Stimulated activated CD8-positive, alpha-beta memory T cell treated with anti-CD3 and anti-CD28 coated beads, Interleukin-4, amount 100 ng/mL, for 4 hours (primary cell): ENCODE data around the gene KCNH2.
A peak's percentile ranks its signal among the peaks of the same experiment; 100 is the strongest.

Experiments used
- DNase-seq, 2 donors: peaks; one replicate each; pipeline ENCODE4 v3.0.0-alpha.2; 2020; ENCODE audit warnings: low read depth in 2 of 2, low spot score in 1 of 2

KCNH2 gene

DNA sequence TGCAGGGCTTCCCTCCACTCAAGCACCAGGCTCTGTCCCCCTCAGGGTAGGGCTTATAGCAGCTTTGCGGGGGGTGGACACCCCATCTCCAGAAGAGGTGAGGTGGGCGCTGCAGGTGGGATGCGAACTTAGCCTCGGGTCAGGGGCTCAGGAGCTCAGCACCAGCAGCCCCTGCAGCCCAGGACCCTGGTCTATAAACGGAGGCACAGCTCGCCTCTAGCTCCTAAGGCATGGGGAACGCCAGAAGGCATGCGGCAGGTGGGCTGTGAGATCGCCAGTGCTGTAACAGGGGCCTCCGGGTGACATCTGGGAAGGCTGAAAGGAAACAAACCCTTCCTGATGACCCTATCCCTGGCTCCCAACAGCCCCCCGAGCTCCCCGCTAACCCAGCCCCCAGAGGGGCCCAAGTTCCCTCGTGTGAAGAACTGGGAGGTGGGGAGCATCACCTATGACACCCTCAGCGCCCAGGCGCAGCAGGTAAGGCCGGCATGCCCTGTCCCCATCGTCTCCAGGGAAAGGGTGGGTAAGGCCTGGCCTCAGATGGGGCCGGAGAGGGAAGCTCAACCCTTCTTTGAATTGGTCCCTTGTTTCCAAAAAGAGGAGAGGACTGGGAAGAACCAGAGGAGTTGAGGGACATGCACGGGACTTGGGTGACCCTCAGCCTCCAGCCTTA lies 16.9 kb upstream of the KCNH2 start:
- DNase-seq: no peak

DNA sequence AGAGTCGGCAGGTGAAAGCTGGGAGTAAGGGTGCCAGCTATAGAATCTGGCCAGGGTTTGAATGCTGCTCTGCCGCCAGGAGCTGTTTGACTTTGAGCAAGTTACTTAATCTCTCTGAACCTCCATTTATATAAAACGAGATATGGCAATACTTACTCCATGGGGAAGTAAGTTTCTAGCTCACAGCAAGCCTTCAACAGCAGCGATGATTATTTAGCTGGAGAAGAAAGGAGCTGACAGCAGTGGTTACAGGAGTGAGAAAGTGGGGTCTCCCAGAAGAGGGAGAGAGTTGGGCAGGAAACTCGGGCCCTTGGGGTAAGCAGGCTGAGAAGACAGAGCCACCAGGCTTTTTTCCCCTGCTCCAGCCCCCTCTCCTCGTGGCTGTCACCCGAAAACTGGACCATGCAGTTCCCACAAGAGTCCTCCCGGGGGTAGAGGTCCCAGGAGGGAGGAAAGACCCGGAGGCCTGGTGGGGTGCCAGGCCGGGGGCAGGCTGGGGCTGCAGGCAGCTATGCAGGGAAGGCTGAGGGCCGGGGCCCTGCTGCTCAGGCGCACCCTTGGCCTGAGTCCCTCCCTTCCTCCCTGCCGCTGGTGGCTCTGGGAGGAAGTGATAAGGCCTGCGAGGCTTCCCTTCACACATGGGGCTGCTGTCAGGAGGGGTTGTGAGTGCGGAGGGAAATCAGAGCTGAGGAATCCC lies 16.2 kb upstream of the KCNH2 start:
- DNase-seq: no peak

DNA sequence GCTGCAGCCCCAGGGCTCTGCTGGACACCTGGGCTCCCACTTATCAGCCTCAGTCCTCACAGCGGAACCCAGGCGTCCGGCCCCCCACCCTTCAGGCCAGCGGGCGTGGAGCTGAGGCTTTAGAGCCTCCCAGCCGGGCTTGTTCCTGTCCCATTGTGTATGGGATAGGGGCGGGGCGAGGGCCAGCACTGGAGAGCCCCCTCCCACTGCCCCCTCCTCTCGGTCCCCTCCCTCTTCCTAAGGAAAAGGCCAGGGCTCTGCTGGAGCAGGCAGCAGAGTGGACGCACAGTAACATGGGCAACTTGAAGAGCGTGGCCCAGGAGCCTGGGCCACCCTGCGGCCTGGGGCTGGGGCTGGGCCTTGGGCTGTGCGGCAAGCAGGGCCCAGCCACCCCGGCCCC lies 15.4 kb upstream of the KCNH2 start:
- DNase-seq: no peak

DNA sequence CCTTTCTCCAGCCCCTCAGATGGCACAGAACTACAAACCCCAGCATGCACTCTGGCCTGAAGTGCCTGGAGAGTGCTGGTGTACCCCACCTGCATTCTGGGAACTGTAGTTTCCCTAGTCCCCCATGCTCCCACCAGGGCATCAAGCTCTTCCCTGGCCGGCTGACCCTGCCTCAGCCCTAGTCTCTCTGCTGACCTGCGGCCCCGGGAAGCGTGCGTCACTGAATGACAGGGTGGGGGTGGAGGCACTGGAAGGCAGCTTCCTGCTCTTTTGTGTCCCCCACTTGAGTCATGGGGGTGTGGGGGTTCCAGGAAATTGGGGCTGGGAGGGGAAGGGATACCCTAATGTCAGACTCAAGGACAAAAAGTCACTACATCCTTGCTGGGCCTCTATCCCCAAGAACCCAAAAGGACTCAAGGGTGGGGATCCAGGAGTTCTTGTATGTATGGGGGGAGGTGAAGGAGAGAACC lies 14.7 kb upstream of the KCNH2 start:
- no peak for DNase-seq

DNA sequence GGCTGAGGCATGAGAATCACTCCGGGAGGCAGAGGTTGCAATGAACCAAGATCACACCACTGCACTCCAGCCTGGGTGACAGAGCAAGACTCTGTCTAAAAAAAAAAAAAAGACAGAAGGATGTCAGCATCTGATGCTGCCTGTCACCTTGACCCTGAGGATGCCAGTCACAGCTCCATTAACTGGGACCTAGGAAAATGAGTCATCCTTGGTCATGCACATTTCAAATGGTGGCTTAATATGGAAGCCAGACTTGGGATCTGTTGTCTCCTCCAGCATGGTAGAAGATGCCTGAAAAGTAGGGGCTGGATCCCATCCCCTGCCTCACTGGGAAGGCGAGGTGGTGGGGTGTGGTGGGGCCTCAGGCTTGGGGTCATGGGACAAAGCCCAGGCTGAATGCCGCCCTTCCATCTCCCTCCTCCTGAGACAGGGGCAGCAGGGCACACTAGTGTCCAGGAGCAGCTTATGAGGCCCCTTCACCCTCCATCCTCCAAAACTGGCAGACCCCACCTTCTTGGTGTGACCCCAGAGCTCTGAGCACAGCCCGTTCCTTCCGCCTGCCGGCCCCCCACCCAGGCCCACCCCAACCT lies 14.0 kb upstream of the KCNH2 start:
- no peak for DNase-seq

DNA sequence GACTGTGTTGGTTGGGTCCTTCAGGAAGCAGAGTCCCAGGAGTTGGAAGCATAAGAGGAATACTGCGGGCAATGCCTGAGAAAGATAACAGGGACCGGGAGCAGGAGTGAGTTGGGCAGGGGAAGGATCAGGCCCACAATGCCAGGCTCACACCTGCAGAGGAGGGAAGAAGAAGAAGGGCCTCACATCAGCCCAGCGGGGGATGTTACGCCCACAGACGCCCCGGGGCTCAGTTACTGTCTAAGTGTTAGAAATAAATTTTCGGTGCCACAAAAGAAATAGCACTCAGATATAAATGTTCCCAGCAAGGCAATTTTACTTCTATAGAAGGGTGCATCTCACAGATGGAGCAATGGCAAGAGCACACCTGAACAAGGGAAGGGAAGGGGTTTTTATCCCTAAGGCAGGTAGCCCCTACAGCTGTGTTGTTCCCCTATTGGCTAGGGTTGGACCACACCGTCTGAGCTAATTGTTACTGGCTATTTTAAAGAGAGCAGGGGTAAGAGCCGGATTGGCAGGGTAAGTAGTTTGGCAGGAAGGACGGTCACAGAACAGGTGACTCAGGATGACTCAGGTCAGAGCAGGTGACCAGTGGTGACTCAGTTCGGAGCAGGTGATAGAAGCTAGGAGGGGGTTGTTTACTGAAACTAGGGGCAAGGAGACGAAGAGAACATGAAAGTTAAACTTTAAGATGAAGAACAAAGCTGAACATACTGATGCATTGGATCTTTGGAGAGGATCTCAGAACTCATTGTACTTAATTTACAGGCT lies 12.5 kb upstream of the KCNH2 start, which contains the start of gene NOS3:
Gene NOS3, plus strand, starts transcription at position 602 of the 771 bp plus-strand sequence. CDS start 2,787 bp downstream, outside the sequence.
- DNase-seq: no peak

DNA sequence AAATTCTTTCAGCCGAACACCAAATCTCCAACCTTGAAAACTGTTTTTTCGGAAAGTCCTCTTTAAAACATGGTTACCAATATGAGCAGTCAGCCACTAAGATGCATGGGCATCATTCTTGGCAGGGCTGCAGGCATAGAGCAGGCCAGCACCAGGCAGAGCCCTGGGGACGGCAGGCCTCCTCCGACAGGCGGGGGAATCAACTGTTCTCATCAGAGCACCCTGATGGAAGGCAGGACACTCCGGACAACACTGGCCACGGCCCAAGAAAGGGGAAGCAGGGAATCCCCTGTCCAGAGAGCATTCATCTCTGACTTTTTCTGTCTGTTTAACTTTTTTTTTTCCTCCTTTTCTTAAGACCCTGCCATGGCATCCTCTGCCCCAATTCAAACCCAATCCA lies 11.3 kb upstream of the KCNH2 start:
- no peak for DNase-seq

DNA sequence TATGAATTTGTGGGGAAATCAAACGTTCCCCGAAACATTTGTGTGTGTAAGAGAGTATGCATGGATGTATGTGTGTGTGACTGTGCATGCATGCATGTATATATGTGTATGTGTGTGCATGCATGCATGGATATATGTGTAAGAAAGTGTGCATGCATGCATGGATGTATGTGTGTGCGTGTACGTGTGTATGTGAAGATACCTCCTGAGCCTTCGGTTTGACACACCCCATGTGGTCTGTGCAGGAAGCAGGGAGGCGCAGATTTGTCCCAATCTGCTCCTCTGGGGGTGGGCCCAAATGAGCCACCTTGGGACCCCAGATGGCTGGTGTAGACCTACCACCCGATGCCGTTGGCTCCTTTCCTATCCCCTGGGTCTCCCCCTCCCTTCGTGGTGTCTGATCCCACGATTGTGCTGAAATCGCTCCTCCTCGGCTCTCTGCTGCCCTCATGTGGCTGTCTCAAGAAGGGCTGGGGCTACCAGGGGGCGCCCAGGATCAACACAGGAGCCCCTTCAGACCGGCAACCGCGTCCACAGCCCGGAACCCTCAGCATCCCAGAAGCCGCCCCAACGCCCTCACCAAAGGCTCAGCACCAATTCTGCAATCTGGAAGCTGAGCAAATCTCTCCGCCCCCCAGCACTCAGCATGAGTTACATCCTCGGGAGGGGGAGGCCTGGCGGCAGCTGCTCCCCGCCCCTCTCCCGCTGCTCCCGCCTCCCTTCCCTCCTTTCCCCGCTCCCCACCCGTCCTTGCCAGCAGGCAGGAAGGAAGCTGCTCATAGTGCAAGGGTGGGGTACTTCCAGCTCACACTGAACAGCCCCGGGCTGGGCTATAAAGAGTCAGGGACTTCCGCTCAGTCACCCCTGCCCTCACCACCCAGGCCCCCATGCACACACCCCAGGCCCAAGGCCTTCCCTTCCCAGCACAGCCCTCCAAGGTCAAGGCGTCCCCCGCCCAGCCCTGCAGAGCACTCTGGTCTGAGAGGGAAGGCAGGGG lies 10.4 kb upstream of the KCNH2 start:
- DNase-seq: peak in 1 of 2 donors; percentile 55

DNA sequence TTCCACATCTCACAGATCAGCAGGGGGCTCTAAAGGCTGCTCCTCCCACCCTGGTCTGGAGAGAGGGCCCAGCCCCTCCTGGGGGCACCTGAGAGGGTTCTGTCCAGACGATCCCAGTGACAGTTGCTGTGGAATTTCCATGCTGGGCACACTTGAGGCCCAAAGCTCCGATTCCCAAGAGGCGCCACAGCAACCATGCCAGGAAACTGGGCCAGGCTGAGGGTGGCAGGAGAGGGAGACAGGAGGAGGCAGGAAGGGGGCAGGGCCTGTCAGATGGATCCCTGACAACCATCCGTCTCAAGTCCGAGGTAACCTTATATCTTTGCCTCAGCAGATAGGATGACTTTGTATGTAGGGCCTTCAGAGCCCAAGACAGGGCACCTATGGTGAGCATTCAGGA lies 8.4 kb upstream of the KCNH2 start:
- no peak for DNase-seq

DNA sequence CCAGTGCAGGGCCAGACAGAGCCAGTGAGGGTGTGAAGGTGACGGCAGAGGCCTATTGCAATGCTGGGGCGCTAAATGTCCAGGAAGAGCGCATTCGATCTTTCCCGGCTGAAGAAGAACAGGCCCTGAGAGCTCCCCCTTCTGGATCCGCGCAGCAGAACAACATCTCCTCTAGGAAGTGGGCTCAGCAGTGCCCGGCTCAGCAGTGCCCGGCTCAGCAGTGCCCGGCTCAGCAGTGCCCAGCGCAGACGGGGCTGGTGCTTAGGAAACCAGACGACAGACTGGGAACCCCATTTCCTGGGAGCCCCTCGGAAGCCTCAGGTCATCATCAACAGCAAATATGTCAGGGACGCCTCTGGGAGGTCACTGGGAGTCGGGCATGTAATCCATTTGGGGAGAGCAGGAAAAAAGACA lies 8.0 kb upstream of the KCNH2 start:
- no peak for DNase-seq

DNA sequence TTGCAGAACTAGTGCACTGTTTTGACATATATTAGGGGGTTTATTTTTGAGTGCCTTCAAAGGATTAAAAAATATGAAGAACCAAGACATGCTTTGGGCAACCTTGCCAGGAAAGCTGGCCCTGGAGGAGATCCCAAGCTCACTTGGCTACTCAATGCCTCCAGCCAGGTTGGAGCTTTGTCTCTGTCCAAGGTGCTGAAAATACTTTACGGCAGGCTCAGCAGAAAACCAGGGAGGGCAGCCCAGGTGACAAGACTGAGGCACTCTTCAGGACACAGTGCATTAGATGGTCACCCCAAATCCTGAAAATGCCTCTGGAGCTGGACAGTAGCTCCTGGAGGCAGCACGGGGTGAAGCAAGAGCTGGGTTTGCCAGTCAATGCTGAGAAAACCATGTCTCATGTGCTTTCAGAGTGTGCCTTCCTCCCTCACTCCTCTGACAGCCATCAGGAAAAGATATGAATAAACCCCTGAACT lies 5.8 kb upstream of the KCNH2 start:
- DNase-seq: no peak

DNA sequence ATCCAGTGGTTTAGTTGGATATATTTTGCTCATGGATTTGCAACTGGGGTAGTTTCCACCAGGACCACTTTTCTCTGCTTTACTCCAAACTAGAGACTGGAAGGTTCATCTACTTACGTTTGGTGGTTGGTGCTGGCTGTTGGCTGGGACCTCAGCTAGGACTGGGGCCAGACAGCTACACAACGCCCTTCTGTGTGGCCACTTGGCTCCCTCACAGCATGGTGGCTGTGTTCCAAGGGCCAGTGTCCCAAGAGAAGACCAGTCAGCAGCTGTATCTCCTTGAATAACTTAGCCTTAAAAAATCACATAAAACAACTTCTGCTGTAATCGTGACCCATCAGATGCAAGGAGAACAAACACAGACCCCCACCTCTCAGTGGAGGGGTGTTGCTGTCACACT lies 4.2 kb upstream of the KCNH2 start:
- DNase-seq: no peak

DNA sequence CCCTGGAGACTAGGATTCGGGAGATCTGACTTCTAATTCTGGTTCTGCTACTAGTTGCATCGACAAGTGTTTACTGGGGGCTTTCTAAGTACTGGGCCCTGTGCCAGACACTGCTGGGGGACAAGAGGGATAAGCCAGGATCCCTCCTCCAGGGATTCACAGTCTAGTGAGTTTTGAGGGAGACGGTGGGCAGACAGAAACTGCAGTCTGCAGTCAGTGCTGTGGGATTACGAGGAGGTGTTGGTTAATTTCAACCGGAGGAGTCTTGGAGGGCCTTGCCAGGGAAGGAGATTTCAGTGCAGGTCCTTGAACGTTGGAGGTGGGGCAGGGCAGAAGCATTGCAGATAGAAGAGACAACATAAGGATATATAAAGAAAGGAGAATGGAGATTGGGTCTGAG lies 3.5 kb upstream of the KCNH2 start:
- no peak for DNase-seq

DNA sequence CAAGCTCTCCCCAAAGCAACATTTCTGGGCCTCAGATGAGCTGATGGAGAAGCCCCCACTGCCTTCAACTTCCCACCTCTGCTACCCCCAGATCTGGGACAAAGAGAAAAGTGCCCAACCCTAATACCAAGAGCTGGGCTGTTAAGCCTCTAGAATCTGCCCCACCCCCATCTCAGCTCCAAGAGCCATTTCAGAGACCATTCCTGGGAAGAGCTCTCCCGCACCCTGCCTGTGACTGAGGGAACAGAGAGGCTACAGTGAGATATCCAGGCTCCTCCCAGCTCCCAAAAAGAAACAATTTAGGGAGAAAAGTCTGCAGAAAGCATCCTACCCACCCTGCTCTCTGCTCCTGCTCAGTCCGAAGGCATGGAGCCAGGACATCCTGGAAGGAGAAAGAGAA lies 2.5 kb upstream of the KCNH2 start:
- no peak for DNase-seq

DNA sequence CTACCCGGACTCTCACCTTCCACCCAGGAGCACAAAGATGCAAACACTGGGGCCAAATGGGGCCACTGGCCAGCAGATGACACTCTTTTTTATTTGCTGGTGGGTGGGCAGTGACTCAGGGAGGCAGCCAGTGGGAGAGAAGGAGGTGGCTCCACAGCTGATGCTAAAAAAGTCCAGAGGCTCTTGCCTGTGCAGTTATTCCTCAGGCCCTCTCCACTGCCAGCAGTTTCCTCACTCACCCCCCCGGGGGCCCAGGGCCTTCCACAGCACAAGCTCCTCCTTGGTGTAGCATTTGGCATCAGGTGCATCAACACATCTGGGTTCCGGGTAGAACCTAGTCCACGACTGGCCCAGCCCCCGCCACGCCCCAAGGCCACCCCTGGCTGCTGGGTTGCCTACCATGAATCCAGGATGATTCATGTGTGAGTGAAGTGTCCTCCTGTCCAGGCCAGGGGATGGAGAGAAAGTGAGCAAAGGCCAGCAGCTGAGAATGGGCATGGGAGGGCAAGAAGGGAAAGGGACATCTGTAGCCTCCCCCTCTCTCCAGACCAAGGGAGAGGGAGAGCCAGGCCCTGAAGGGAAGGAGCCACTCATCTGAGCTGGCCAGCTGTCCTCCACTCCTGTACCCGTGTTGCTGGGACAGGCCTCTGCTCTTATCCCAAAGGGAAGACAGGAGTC lies 1.7 kb upstream of the KCNH2 start:
- DNase-seq: no peak

DNA sequence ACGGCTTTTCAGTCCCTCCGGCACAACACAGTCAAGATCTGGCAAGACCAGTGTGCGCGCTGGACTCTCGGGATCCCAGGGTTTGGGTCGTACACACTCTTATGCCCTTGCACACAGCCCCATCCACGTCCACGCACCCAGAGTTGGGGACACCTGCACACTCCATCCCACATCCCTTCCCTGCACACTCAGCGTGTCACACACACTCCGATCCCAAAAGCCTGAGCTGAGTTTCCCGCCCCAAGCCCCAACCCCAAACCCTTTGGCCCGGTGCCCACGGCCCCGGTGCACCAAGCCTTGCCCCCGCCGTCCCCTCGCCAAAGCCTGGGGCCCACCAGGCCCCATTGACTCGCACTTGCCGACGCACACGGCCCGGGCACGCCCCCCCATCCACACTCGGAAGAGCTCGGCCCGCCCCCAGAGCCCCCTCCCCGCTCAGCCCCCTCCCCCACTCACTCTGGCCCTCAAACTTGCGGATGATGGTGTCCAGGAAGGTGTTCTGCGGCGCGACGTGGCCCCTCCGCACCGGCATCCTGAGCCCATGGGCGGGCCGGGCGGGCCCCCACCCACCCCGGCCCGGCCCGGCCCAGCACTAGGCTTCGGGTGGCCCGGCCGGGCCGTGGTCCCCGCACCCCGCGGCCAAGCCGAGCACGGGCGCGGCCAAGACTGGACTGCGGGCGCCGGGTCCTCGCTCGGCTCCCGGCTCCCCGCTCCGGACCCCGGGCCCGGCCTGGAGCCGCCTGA lies 567 bp downstream of the KCNH2 start:
- DNase-seq: no peak

DNA sequence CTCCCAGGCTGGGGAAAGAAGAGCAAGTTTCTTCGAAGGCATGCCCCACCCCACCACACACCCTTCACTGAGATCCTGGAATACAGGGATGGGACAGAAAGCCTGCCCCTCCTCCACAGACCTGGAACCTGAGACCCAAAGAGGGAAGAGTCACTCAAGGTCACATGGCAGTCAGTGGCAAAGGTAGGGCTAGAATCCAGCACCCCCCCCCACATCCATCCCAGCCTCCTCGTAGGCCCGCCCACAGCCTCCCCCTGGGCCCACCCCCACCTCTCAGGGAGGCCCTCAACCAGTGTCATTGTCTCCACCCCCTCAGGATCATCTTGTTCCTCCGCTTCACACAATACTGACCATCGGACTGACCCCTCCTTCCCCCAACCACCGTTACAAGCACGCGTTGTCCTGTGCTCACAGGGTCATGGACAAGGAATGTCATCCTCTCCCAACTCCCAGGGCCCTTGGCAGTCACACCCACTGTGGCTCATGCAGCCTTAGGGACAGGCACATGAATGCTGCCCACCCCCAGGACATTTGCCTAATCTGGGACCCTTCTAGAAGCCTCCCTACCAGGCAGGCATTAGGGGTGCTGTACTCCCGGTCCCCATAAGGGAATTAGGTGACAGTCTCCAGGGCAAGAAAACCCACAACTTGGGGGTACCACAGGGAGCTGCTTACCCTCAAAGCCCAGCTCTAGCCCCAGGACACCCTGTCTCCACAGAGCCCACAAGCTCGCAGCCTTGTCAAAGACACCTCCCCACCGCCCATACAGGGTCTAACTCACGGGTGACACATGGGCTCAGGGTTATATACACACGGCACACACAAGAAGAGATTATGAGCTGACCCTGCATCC lies 1.4 kb downstream of the KCNH2 start:
- DNase-seq: no peak
